Keratinocyte (primary cell): ENCODE data around the gene STEEP1.

Experiments
- EZH2 ChIP-seq: IDR thresholded peaks from one replicate; pipeline ENCODE4 v1.6.1; 2012; ENCODE audit warnings: inconsistent platforms, mild to moderate bottlenecking, low read length, moderate library complexity
- TF ChIP-seq, protein P1 (sequence below), 3 experiments: IDR thresholded peaks in 1 of 3; conservative IDR thresholded peaks in 1 of 3; optimal IDR thresholded peaks in 1 of 3; 2 replicates in 2 of 3; 3 replicates in 1 of 3; pipeline versions ENCODE3 to v1.5.1; 2011; ENCODE audit warnings: low read length in 3 of 3, mild to moderate bottlenecking in 3 of 3, moderate library complexity in 2 of 3, control low read depth in 1 of 3, inconsistent platforms in 1 of 3; ENCODE audit not compliant: insufficient read depth in 2 of 3; ENCODE audit errors: extremely low read depth in 1 of 3

DNA sequence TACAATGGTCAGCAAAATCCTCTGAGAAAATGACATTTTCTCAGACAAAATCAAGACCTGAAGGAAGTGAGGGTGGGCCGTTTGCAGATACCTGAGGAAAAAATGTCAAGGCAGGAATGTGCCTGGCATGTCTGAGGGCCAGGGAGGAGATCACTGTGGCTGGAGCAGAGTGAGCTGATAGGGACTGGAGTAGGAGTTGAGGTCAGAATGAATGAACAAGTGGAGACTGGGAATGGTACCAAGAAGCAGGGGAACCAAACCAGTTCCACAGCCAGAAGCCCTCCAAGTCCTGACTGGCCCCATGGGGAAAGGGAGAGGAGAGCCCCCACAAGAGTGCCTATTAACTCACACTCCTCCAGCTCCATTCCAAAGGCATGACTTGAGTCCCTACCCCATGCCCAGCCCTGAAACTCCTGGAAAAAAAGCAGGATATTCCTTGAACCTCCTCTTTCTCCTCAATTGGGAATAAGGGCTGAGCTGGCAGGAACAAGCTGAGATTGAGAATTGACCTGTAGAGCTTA is 41.5 kb downstream of the STEEP1 start:
- no peak for TF ChIP-seq EZH2
- TF ChIP-seq, protein P1, sequence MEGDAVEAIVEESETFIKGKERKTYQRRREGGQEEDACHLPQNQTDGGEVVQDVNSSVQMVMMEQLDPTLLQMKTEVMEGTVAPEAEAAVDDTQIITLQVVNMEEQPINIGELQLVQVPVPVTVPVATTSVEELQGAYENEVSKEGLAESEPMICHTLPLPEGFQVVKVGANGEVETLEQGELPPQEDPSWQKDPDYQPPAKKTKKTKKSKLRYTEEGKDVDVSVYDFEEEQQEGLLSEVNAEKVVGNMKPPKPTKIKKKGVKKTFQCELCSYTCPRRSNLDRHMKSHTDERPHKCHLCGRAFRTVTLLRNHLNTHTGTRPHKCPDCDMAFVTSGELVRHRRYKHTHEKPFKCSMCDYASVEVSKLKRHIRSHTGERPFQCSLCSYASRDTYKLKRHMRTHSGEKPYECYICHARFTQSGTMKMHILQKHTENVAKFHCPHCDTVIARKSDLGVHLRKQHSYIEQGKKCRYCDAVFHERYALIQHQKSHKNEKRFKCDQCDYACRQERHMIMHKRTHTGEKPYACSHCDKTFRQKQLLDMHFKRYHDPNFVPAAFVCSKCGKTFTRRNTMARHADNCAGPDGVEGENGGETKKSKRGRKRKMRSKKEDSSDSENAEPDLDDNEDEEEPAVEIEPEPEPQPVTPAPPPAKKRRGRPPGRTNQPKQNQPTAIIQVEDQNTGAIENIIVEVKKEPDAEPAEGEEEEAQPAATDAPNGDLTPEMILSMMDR (optimal IDR thresholded peaks at IDR 0.05 in 1 of 3, IDR thresholded peaks at IDR 0.05 in 1 of 3, conservative IDR thresholded peaks at IDR 0.05 in 1 of 3; ENCODE audit: extremely low read depth in 1 of 3, insufficient read depth in 2 of 3, low read length in 3 of 3) = no peak
